Esophagus muscularis mucosa (tissue), 4 donors: ENCODE measurements around the gene SF3A1. TPM values are rescaled to one million over a fixed set of nuclear protein-coding genes. Genes with fewer than 3 reads are reported as not detected.

ENCODE experiments used
- DNase-seq: peaks from one replicate; pipeline ENCODE4 v3.0.0-alpha.2; 2017; ENCODE audit errors: extremely low spot score
- H3K27ac ChIP-seq, 4 donors: fragments of 200-600 bp; sonication (generic); replicated peaks in 1 of 4; 1 replicate in 3 of 4; 2 replicates in 1 of 4; pipeline ENCODE4 v1.5.1; 2016 to 2019; ENCODE audit warnings: mild to moderate bottlenecking in 1 of 4
- H3K27me3 ChIP-seq, 4 donors: fragments of 200-600 bp; sonication (generic); one replicate each; pipeline versions ENCODE4 v1.5.1 to v1.6.0; 2016 to 2019
- H3K36me3 ChIP-seq, 4 donors: fragments of 200-600 bp; sonication (generic); one replicate each; pipeline ENCODE4 v1.5.1; 2016 to 2019
- H3K4me1 ChIP-seq, 4 donors: fragments of 200-600 bp; sonication (generic); one replicate each; pipeline ENCODE4 v1.5.1; 2016 to 2019
- H3K4me3 ChIP-seq, 4 donors: fragments of 200-600 bp; sonication (generic); 1 replicate in 2 of 4; 2 replicates in 2 of 4; pipeline ENCODE4 v1.5.1; 2016 to 2019; ENCODE audit warnings: mild to moderate bottlenecking in 4 of 4, moderate library complexity in 1 of 4
- H3K9me3 ChIP-seq, 4 donors: fragments of 200-600 bp; sonication (generic); 1 replicate in 3 of 4; 2 replicates in 1 of 4; pipeline ENCODE4 v1.5.1; 2016 to 2019
- CTCF ChIP-seq, 3 experiments: fragments of 200-600 bp in 2 of 3; fragments of 450-650 bp in 1 of 3; sonication (generic) in 2 of 3; IDR thresholded peaks; one replicate each; pipeline ENCODE4 v1.5.1; 2017 to 2019; ENCODE audit warnings: antibody characterized with exemption in 3 of 3, mild to moderate bottlenecking in 2 of 3, moderate library complexity in 1 of 3
- EP300 ChIP-seq: sonication (generic); formaldehyde crosslinking; IDR thresholded peaks from one replicate; pipeline ENCODE4 v1.6.1; 2017; ENCODE audit warnings: antibody characterized with exemption
- POLR2A ChIP-seq: fragments of 450-650 bp; IDR thresholded peaks from one replicate; pipeline ENCODE4 v1.6.1; 2017; ENCODE audit warnings: antibody characterized with exemption, moderate library complexity, mild to moderate bottlenecking, low read depth
- POLR2AphosphoS5 ChIP-seq, 2 donors: sonication (generic); formaldehyde crosslinking; IDR thresholded peaks; one replicate each; pipeline ENCODE4 v1.6.1; 2017; ENCODE audit warnings: antibody characterized with exemption in 2 of 2
- WGBS: methylation state at CpG from one replicate; pipeline ENCODE4 v1.1.5; 2018; 5-methylcytosine and 5-hydroxymethylcytosine counted together
- intact Hi-C: fragments of 100-400 bp; cut with DNase I; formaldehyde crosslinking; loops from one replicate; pipeline ENCODE4 v1.15.1; 2023
- total RNA-seq, 4 donors: library from RNA; depleted of rRNA; stranded (reverse); fragments of >200 nt; gene quantifications; one replicate each; pipeline versions ENCODE4 v1.1.0 to v1.2.1, GENCODE V29; 2016

Gene SF3A1
- total RNA-seq, 4 donors from 2014 or later: 32.8 to 85.8 (median 60.0) TPM

- intact Hi-C loops: no loop called here
- Histone ChIP-seq H3K4me1 (no peaks in the 10 kb centered on the region), H3K27me3 (no peaks in the 10 kb centered on the region), H3K9me3 (no peaks in the 10 kb centered on the region), H3K36me3 (peaks cover 0 to 4% (median under 1%) of the 10 kb centered on the region in 4 donors), H3K27ac (no peak overlapping the region), H3K4me3 (no peak overlapping the region)
- TF ChIP-seq POLR2A: no peak
- no peak for TF ChIP-seq POLR2AphosphoS5 (IDR thresholded peaks at IDR 0.05)
- no peak for TF ChIP-seq EP300
- no peak for TF ChIP-seq CTCF (IDR thresholded peaks at IDR 0.05)
- DNase-seq: no peak
- WGBS: no CpG with 5 or more reads among the region's 9 CpGs
Measured at GRCh38 chr22:30371321-30371720, 14.6 kb upstream of the SF3A1 start.

GRCh38 chr22:30370641-30371230, 14.0 kb upstream of the SF3A1 start:
- peaks cover 0 to 6% (median 2%) of the 10 kb centered on the region in 4 donors for H3K36me3 ChIP-seq
- H3K27ac ChIP-seq: no peak overlapping the region
- WGBS: 91% methylated on average over 12 of the region's 19 CpGs
- no peak for TF ChIP-seq EP300
- no peak for TF ChIP-seq CTCF (IDR thresholded peaks at IDR 0.05)
- no peak for TF ChIP-seq POLR2A
- TF ChIP-seq POLR2AphosphoS5 (IDR thresholded peaks at IDR 0.05): no peak
- no peak for DNase-seq
- no peaks in the 10 kb centered on the region for H3K9me3 ChIP-seq
- no peak overlapping the region for H3K4me3 ChIP-seq
- H3K4me1 ChIP-seq: no peaks in the 10 kb centered on the region
- H3K27me3 ChIP-seq: no peaks in the 10 kb centered on the region
- intact Hi-C loops: no loop called here

- no peak for TF ChIP-seq CTCF (IDR thresholded peaks at IDR 0.05)
- no peak for TF ChIP-seq POLR2AphosphoS5 (IDR thresholded peaks at IDR 0.05)
- no peak for TF ChIP-seq POLR2A
- TF ChIP-seq EP300: no peak
- H3K9me3 ChIP-seq: no peaks in the 10 kb centered on the region
- no peak for DNase-seq
- H3K27me3 ChIP-seq: no peaks in the 10 kb centered on the region
- peaks cover 0 to 9% (median 2%) of the 10 kb centered on the region in 4 donors for H3K36me3 ChIP-seq
- no peak overlapping the region for H3K27ac ChIP-seq
- no peaks in the 10 kb centered on the region for H3K4me1 ChIP-seq
- intact Hi-C loops: no loop called here
- 95% methylated on average over 9 of the region's 9 CpGs for WGBS
- H3K4me3 ChIP-seq: no peak overlapping the region
Measured at GRCh38 chr22:30368420-30368819, 11.7 kb upstream of the SF3A1 start.

GRCh38 chr22:30365891-30366290, 9.2 kb upstream of the SF3A1 start:
- H3K27ac ChIP-seq: no peak overlapping the region
- H3K9me3 ChIP-seq: no peaks in the 10 kb centered on the region
- H3K4me3 ChIP-seq: no peak overlapping the region
- H3K27me3 ChIP-seq: no peaks in the 10 kb centered on the region
- intact Hi-C loops: no loop called here
- TF ChIP-seq POLR2AphosphoS5 (IDR thresholded peaks at IDR 0.05) (no peak), EP300 (no peak), CTCF (IDR thresholded peaks at IDR 0.05) (no peak), POLR2A (no peak)
- no peaks in the 10 kb centered on the region for H3K4me1 ChIP-seq
- H3K36me3 ChIP-seq: peaks cover 0 to 9% (median 2%) of the 10 kb centered on the region in 4 donors
- 94% methylated on average over 12 of the region's 18 CpGs for WGBS
- no peak for DNase-seq
